HEK293T (cell line): Measurements from ENCODE around the gene TMPRSS2.

ENCODE experiments used
- CTCF ChIA-PET: fragments of 350-600 bp; formaldehyde crosslinking; extraction: SDS; loops from one replicate; lab custom pipeline; 2021; ENCODE audit warnings: antibody characterized with exemption, inconsistent platforms; lab: Yijun Ruan, JAX
- POLR2A ChIA-PET: fragments of 350-600 bp; formaldehyde crosslinking; extraction: SDS; loops from one replicate; lab custom pipeline; 2020; ENCODE audit warnings: antibody characterized with exemption, inconsistent platforms; lab: Yijun Ruan, JAX
- DNase-seq: peaks from one replicate; pipeline ENCODE4 v3.0.0; 2012; ENCODE audit warnings: mixed read lengths; ENCODE audit errors: extremely low spot score
- ARNT ChIP-seq: fragments of 450-650 bp; IDR thresholded peaks from 2 replicates; pipeline ENCODE4 v1.6.1; 2017; ENCODE audit warnings: mild to moderate bottlenecking
- BHLHE40 ChIP-seq: fragments of 450-650 bp; IDR thresholded peaks from 2 replicates; pipeline ENCODE4 v1.6.1; 2016; ENCODE audit warnings: mild to moderate bottlenecking, moderate library complexity, borderline replicate concordance
- CTBP1 ChIP-seq: fragments of 450-650 bp; IDR thresholded peaks from 2 replicates; pipeline ENCODE4 v1.6.1; 2016; ENCODE audit warnings: borderline replicate concordance
- ELF4 ChIP-seq: fragments of 450-650 bp; IDR thresholded peaks from 2 replicates; pipeline ENCODE4 v1.6.1; 2017; ENCODE audit warnings: antibody characterized with exemption
- FOXA1 ChIP-seq: fragments of 450-650 bp; IDR thresholded peaks from 2 replicates; pipeline ENCODE4 v1.6.1; 2016; ENCODE audit warnings: mild to moderate bottlenecking
- FOXK2 ChIP-seq: fragments of 450-650 bp; IDR thresholded peaks from 2 replicates; pipeline ENCODE4 v1.6.1; 2016; ENCODE audit warnings: mild to moderate bottlenecking
- FOXM1 ChIP-seq: fragments of 450-650 bp; IDR thresholded peaks from 2 replicates; pipeline ENCODE4 v1.6.1; 2017; ENCODE audit warnings: mild to moderate bottlenecking, borderline replicate concordance
- HDGF ChIP-seq: fragments of 450-650 bp; IDR thresholded peaks from 2 replicates; pipeline ENCODE4 v1.6.1; 2017; ENCODE audit warnings: antibody characterized with exemption, borderline replicate concordance
- L3MBTL2 ChIP-seq: fragments of 450-650 bp; conservative IDR thresholded peaks from 2 replicates; pipeline ENCODE4 v1.6.1; 2016; ENCODE audit warnings: mild to moderate bottlenecking
- LEF1 ChIP-seq: fragments of 450-650 bp; IDR thresholded peaks from 2 replicates; pipeline ENCODE4 v1.6.1; 2017; ENCODE audit warnings: mild to moderate bottlenecking, borderline replicate concordance
- NFRKB ChIP-seq: fragments of 450-650 bp; IDR thresholded peaks from 2 replicates; pipeline ENCODE4 v1.6.1; 2016; ENCODE audit warnings: mild to moderate bottlenecking, moderate library complexity
- SP1 ChIP-seq: fragments of 450-650 bp; IDR thresholded peaks from 2 replicates; pipeline ENCODE4 v1.6.1; 2017
- SUZ12 ChIP-seq: fragments of 450-650 bp; IDR thresholded peaks from 2 replicates; pipeline ENCODE4 v1.6.1; 2016; ENCODE audit warnings: mild to moderate bottlenecking
- TARDBP ChIP-seq: fragments of 450-650 bp; IDR thresholded peaks from 2 replicates; pipeline ENCODE4 v1.6.1; 2016
- ZNF384 ChIP-seq: fragments of 450-650 bp; IDR thresholded peaks from 2 replicates; pipeline ENCODE4 v1.6.1; 2016
- TF ChIP-seq, protein P1 (sequence below): fragments of 450-650 bp; IDR thresholded peaks from 2 replicates; pipeline ENCODE4 v1.6.1; 2016

TMPRSS2 gene

DNA sequence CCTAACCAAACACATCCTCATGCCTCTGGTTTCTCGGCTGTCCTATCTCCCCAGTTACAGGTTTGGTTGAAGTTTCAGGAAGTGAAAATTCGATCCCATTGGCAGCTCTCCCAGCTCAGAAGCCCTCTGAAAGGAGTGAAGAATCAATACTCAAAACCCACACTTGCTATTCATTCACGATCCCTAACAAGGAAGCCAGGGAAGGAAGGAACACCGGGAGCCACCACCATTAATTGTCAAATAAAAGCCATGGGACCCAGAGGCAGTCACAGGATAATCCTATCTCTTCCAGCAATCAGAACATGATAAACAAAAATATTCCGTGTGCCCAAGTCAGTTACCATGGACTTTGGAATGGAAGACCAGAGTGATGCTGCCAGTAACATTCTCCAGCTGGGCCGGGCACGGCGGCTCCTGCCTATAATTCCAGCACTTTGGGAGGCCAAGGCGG, 7.0 kb downstream of the TMPRSS2 start:
- ChIA-PET POLR2A (no interaction called here), CTCF (no interaction called here)
- TF ChIP-seq TARDBP (no peak), LEF1 (no peak), SUZ12 (no peak), HDGF (no peak), SP1 (no peak), BHLHE40 (no peak), FOXA1 (no peak), ELF4 (no peak), ARNT (no peak), FOXK2 (no peak), CTBP1 (no peak), FOXM1 (no peak), NFRKB (no peak)
- TF ChIP-seq, protein P1, sequence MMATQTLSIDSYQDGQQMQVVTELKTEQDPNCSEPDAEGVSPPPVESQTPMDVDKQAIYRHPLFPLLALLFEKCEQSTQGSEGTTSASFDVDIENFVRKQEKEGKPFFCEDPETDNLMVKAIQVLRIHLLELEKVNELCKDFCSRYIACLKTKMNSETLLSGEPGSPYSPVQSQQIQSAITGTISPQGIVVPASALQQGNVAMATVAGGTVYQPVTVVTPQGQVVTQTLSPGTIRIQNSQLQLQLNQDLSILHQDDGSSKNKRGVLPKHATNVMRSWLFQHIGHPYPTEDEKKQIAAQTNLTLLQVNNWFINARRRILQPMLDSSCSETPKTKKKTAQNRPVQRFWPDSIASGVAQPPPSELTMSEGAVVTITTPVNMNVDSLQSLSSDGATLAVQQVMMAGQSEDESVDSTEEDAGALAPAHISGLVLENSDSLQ: no peak
- no peak for DNase-seq

DNA sequence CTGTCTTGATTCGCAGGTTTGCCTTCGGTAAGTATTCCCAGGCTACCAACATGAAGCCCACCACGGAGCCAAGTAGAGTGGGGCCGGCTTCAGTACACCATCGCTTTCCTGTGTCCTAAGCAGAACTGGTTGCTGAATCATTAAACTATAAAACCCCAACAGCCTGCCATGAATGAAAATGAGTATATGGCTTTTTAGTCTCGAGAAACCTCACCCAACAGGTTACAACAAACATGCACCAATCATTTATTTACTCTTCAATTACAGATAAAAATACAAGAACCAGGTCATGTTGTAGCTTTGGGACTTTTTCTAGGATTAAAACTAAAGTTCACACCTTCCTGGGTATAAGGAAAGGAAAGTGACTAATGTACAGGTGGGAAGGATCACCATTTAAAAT, 7.6 kb downstream of the TMPRSS2 start:
- TF ChIP-seq BHLHE40 (no peak), FOXK2 (no peak), HDGF (no peak), ZNF384 (no peak), SP1 (no peak), ELF4 (no peak), LEF1 (no peak), SUZ12 (no peak), CTBP1 (no peak), NFRKB (no peak), ARNT (no peak), FOXA1 (no peak), L3MBTL2 (no peak), TARDBP (no peak), FOXM1 (no peak)
- TF ChIP-seq, protein P1: no peak
- ChIA-PET POLR2A (no interaction called here), CTCF (no interaction called here)
- no peak for DNase-seq

DNA sequence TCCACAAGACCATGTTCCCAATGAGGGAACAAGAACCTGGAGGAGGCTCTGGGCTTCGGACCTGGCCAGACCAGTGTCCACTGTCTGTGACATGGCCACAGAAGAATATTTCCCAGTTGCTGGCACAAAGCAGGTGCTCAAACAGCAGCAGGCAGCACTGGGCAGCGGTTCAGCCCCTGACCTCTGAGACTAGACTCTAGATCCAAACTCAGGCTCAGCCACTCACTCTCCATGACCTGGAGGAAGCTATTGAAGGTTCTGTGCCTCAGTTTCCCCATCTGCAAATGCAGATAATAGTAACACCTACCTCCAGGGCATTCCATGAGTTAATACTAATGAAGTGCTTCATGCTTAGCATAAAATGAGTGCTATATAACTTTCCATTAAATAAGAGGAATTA, 8.0 kb downstream of the TMPRSS2 start:
- CTCF ChIA-PET: no interaction called here

DNA sequence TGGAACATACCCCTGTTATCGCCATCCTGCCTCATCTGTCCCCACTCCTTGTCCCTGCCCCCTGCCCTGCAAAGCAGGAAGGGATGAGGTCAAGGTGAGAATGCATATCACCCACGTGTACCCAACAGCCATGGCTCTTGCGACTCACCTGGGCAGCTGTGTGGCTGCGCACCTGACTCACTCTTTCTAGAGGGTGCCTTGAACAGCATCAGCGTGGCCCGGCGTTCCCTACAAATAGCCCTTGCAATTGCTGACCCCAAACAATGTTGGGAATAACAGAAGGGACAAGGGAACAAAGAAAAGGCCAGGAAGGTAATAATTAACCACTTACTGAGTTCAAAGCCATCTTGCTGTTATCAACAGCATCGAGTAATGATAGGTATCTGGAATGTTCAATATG, 10.2 kb downstream of the TMPRSS2 start:
- ChIA-PET CTCF (no interaction called here), POLR2A (no interaction called here)
- DNase-seq: no peak
- no peak for TF ChIP-seq ELF4
- TF ChIP-seq BHLHE40: no peak
- no peak for TF ChIP-seq NFRKB
- no peak for TF ChIP-seq TARDBP
- no peak for TF ChIP-seq CTBP1
- TF ChIP-seq L3MBTL2: no peak
- TF ChIP-seq ZNF384: no peak
- no peak for TF ChIP-seq SUZ12
- no peak for TF ChIP-seq LEF1
- no peak for TF ChIP-seq FOXA1
- TF ChIP-seq FOXK2: no peak
- TF ChIP-seq, protein P1: no peak
- no peak for TF ChIP-seq SP1

More for the DNA sequence above, 8.0 kb downstream of the TMPRSS2 start:
- no peak for DNase-seq
- POLR2A ChIA-PET: no interaction called here
- TF ChIP-seq ZNF384: no peak
- TF ChIP-seq HDGF: no peak
- TF ChIP-seq L3MBTL2: no peak
- no peak for TF ChIP-seq SUZ12
- TF ChIP-seq BHLHE40: no peak
- TF ChIP-seq NFRKB: no peak
- TF ChIP-seq, protein P1: no peak
- no peak for TF ChIP-seq FOXA1
- TF ChIP-seq ELF4: no peak
- TF ChIP-seq LEF1: no peak
- no peak for TF ChIP-seq CTBP1
- TF ChIP-seq TARDBP: no peak
- TF ChIP-seq ARNT: no peak
- TF ChIP-seq SP1: no peak
- no peak for TF ChIP-seq FOXM1
- TF ChIP-seq FOXK2: no peak

DNA sequence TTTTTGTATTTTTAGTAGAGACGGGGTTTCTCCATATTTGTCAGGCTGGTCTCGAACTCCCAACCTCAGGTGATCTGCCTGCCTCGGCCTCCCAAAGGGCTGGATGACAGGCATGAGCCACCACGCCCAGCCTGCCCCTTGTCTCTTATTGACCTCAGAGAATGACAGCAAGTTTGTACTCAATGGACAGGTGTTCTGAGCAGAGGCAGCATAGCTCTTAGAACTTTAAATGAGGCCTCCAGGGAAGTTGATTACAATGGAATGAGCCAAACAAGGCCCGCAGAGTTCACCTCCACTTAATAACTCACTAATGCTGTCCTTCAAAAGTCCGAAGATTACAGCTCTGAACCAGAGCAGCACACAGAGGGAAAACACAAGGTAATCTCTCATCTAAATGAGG, 10.9 kb downstream of the TMPRSS2 start:
- no peak for DNase-seq
- ChIA-PET POLR2A (no interaction called here), CTCF (no interaction called here)
- TF ChIP-seq NFRKB (no peak), L3MBTL2 (no peak), ELF4 (no peak), CTBP1 (no peak), FOXA1 (no peak), BHLHE40 (no peak), SUZ12 (no peak), FOXM1 (no peak), FOXK2 (no peak), TARDBP (no peak), SP1 (no peak)
- TF ChIP-seq, protein P1: no peak
